GM12892 (cell line): ENCODE measurements around the gene ARPC5L.

ENCODE experiments used
- DNase-seq: peaks from one replicate; pipeline ENCODE4 v3.0.0; 2011; ENCODE audit not compliant: insufficient read length
- FAIRE-seq: peaks from 2 replicates; lab custom pipeline; 2011; peaks lifted over from hg19 to GRCh38; lab: Jason Lieb, UNC
- POLR2A ChIP-seq: IDR thresholded peaks from 2 replicates; pipeline ENCODE4 v1.6.1; 2011; ENCODE audit warnings: low read depth, low read length, control low read depth
- POLR2AphosphoS5 ChIP-seq: IDR thresholded peaks from 2 replicates; pipeline ENCODE4 v1.6.1; 2011; ENCODE audit warnings: low read depth, low read length, control low read depth
- TAF1 ChIP-seq: IDR thresholded peaks from 2 replicates; pipeline ENCODE4 v1.6.1; 2011; ENCODE audit warnings: low read depth, mild to moderate bottlenecking, control low read depth, low read length, borderline replicate concordance

Gene ARPC5L

GRCh38 chr9:124875501-124875900, 13.6 kb downstream of the ARPC5L start:
- no peak; the same call in 1 of the 2 replicates for TF ChIP-seq POLR2A
- no peak for TF ChIP-seq POLR2AphosphoS5
- TF ChIP-seq TAF1, result no peak
- DNase-seq, result no peak
- no peak for FAIRE-seq

DNA sequence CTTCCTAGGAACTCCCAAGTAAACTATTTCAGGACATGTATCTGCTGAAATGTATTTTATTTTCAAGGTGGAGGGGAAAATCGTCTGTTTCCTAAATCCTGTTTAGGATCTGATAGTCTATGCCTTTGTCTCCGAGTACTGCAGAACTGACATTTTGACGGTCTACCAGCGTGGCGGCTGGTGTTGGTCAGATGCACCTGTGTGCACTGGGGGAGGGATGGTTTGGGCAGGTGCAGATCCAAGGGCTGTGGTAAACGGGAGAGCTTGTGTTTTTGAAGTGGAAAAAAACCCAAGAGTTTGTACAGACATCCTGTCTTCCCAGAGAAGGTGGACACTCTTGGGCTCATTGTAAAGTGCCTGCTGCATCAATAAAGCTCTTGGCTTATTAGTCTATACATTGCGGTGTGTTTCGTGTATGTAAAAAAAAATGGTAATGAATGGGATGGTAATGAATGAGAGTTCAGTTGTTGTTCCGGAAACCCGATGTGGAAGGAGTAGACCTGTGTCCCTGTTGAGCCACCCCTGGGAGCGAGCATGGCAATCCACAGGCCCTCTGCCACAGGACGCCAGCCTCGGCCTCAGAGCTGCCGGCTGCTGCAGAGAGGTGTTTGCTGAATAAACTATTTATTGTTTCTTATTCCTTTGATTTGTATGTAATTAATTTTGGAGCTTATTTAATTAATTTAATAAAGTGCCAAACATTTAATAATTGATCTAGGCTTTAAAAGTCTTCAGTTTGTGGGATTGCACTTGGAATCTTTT, 15.3 kb downstream of the ARPC5L start:
- DNase-seq (no peak), FAIRE-seq (no peak)
- TF ChIP-seq POLR2AphosphoS5 (no peak), TAF1 (no peak), POLR2A (no peak)

- TF ChIP-seq POLR2A (peak; percentile 15; the same call in 1 of the 2 replicates), TAF1 (no peak), POLR2AphosphoS5 (peak; percentile 23)
- FAIRE-seq (no peak), DNase-seq (no peak)
Observed at GRCh38 chr9:124878021-124878420, 16.1 kb downstream of the ARPC5L start.

DNA sequence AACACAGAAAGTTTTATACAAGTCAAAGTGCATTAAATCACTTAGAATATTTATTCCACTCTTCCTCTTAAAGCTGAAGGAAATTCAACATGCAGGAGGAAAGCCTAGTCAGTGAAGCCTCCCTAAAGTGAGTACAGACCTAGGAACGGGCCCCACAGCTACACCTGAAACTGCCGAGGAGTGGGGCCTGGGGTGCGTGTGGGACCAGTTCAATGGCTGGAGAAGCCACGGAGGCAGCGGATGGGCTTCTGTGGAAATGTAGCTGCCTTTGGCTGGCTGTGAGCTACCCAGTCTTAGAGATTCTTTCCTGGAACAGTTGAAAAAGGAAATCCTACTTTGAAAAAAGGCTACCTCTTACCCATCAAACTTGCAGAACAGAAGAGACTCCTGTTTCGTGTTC, 16.6 kb downstream of the ARPC5L start:
- FAIRE-seq, result no peak
- TF ChIP-seq POLR2A (no peak; the same call in 1 of the 2 replicates), TAF1 (no peak), POLR2AphosphoS5 (no peak; the same call in 1 of the 2 replicates)
- no peak for DNase-seq

GRCh38 chr9:124879226-124879625, 17.3 kb downstream of the ARPC5L start:
- no peak for TF ChIP-seq TAF1
- no peak for TF ChIP-seq POLR2AphosphoS5
- no peak for TF ChIP-seq POLR2A
- FAIRE-seq, result no peak
- DNase-seq, result no peak

DNA sequence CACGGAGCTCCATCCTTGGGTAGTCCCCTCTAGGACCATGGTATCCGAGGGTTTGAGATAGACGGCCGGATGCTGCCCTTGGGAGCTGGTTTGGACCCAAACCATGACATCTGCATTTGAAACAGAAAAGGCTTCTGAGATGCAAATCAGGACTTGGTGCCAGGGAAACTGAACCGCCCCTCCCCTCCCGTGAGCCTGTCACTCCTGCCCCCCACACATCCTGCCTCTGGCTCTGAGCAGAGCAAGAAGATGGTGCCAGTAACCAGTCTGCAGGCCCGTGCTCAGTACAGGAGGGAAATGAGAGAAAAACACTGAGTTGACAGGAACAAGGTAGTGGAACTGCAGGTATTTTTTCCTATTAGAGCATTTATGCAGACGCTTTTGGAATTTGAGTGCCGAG, 18.6 kb downstream of the ARPC5L start:
- TF ChIP-seq POLR2AphosphoS5 (no peak), POLR2A (no peak), TAF1 (no peak)
- DNase-seq, result no peak
- FAIRE-seq, result peak; percentile 62

DNA sequence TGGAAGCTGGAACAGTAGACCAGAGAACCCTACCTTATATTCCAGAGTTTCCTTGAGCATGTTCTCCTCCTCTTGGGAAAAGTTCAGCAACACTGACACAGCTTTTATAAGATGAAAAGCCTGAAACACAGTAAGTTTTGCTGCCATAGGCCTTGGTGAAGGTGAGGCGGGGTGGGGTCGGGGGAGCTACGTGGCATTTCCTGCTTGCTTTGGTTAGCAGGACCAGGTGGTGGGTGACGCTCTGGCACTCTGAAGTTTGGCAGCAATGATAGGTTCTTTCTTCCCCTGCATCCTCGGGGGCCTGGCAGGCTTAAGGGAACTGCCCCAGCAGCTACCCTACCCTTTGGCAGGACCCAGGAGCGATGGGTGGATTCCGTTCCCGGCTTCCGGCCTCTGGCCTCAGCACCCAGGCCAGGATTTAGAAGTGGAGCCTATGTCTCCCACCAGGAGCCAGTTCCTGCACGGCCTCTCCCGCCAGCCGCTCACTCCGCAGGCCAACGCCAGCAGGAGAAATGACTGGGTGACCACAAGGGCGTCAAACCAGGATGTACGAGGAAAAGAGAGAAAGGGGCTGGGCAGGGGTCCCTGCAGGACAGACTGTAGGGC, 19.3 kb downstream of the ARPC5L start:
- TF ChIP-seq POLR2A, result no peak
- no peak for TF ChIP-seq TAF1
- no peak for TF ChIP-seq POLR2AphosphoS5
- FAIRE-seq (no peak), DNase-seq (no peak)

DNA sequence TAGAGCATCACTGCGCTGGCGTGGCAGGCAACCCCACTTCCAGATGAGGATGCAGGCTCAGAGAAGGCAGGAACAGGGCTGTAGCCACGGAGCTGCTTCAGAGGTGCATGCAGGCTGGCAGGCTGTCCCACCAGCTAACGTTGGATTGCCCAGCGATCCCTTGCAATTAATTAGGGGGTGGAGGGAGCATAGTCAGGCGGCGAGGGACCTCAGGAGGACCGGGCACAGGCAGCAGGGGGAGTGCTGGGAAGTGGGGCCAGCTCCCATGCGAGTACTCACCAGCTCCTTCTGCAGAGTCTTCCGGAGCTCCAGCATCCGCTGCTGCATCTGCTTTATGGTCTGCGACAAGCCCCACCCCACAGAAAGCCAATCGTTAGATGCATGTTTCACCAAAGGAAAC, 20.3 kb downstream of the ARPC5L start:
- DNase-seq (no peak), FAIRE-seq (no peak)
- TF ChIP-seq TAF1, result no peak
- TF ChIP-seq POLR2AphosphoS5, result no peak
- TF ChIP-seq POLR2A, result no peak

- FAIRE-seq, result no peak
- DNase-seq, result no peak
- TF ChIP-seq POLR2A, result no peak
- TF ChIP-seq TAF1, result no peak
- TF ChIP-seq POLR2AphosphoS5, result no peak
Observed at GRCh38 chr9:124884376-124884775, 22.4 kb downstream of the ARPC5L start.

GRCh38 chr9:124885551-124885950, 23.6 kb downstream of the ARPC5L start:
- no peak for FAIRE-seq
- no peak for DNase-seq
- TF ChIP-seq TAF1 (no peak), POLR2A (no peak), POLR2AphosphoS5 (no peak)

DNA sequence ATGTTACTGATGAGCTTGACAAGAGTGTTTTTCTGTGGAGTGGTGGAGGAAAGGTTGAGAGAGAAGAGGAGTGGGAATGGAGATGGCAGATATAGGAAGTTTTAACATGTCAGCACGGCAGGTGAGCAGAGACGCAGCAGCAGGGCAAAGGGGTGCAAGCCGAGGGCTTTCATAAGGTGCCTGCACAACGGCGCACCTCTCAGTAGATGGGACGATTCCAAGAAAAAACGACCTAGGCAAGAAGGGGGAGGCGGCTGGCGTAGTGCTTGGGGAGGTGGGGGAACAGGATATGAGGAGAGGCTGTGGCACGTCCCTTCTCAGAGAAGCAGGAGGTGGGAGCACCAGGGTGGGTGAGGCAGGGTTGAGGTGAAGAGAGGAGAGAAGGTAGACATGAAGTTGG, 24.5 kb downstream of the ARPC5L start:
- TF ChIP-seq POLR2AphosphoS5, result no peak
- TF ChIP-seq TAF1, result no peak
- no peak for TF ChIP-seq POLR2A
- FAIRE-seq, result no peak

More for the DNA sequence above, 24.5 kb downstream of the ARPC5L start:
- DNase-seq, result no peak
